A549 (cell line): Measurements from ENCODE around the gene SLC39A13. TPM values are rescaled to one million over a fixed set of nuclear protein-coding genes. Genes with fewer than 3 reads are reported as not detected.

Experiments used
- ATAC-seq, 2 experiments: fragments of 200-7000 bp in 1 of 2; fragments of >200 bp in 1 of 2; cut with Nextera tagmentation in 1 of 2; cut with Tn5 transposase in 1 of 2; 3 replicates each; pipeline versions ENCODE4 v1.8.0 to v1.9.1; 2018 to 2020; ENCODE audit warnings: mild to moderate bottlenecking in 1 of 2, moderate library complexity in 1 of 2
- CTCF ChIA-PET: fragments of 300-600 bp; sonication (Branson Sonifier 250); formaldehyde crosslinking; extraction: SDS; loops from one replicate; lab custom pipeline; 2021; ENCODE audit warnings: antibody characterized with exemption, inconsistent platforms; lab: Yijun Ruan, JAX
- POLR2A ChIA-PET: fragments of 350-600 bp; formaldehyde crosslinking; extraction: SDS; loops from one replicate; lab custom pipeline; 2021; ENCODE audit warnings: antibody characterized with exemption, inconsistent platforms; lab: Yijun Ruan, JAX
- DNase-seq, 2 experiments: peaks; one replicate each; pipeline versions ENCODE4 v3.0.0 to v3.0.0-alpha.2; 2011 to 2016; ENCODE audit warnings: low read depth in 1 of 2, low spot score in 1 of 2
- FAIRE-seq: peaks from 2 replicates; lab custom pipeline; 2011; peaks lifted over from hg19 to GRCh38; lab: Jason Lieb, UNC
- H3K27ac ChIP-seq, 2 experiments: fragments of >200 bp; sonication (Bioruptor Twin); formaldehyde crosslinking; 3 replicates each; pipeline ENCODE4 v1.5.1; 2016 to 2017
- H3K4me1 ChIP-seq: fragments of >200 bp; sonication (Bioruptor Twin); formaldehyde crosslinking; 3 replicates; pipeline ENCODE4 v1.6.1; 2016
- H3K4me2 ChIP-seq: fragments of >200 bp; sonication (Bioruptor Twin); formaldehyde crosslinking; 3 replicates; pipeline ENCODE4 v1.6.1; 2016
- H3K4me3 ChIP-seq: fragments of >200 bp; sonication (Bioruptor Twin); formaldehyde crosslinking; 3 replicates; pipeline ENCODE4 v1.5.1; 2016
- H3K9me3 ChIP-seq: fragments of >200 bp; sonication (Bioruptor Twin); formaldehyde crosslinking; 3 replicates; pipeline ENCODE4 v1.6.1; 2016
- BHLHE40 ChIP-seq: IDR thresholded peaks from 2 replicates; pipeline ENCODE4 v1.6.1; 2012; ENCODE audit warnings: low read depth, low read length, inconsistent platforms
- CBX2 ChIP-seq: fragments of 200-600 bp; sonication (generic); IDR thresholded peaks from 2 replicates; pipeline ENCODE4 v1.6.1; 2016; ENCODE audit warnings: low read depth, mild to moderate bottlenecking, borderline replicate concordance
- CBX8 ChIP-seq: fragments of 200-600 bp; sonication (generic); IDR thresholded peaks from 2 replicates; pipeline ENCODE4 v1.6.1; 2016
- CEBPB ChIP-seq, 2 experiments: fragments of >200 bp in 1 of 2; sonication (Bioruptor Twin) in 1 of 2; formaldehyde crosslinking in 1 of 2; IDR thresholded peaks; 2 replicates each; pipeline ENCODE4 v1.6.1; 2012 to 2016
- CHD4 ChIP-seq: fragments of 200-600 bp; sonication (generic); IDR thresholded peaks from 2 replicates; pipeline ENCODE4 v1.6.1; 2016; ENCODE audit warnings: antibody characterized with exemption, mild to moderate bottlenecking, borderline replicate concordance
- EHMT2 ChIP-seq: fragments of 200-600 bp; sonication (generic); IDR thresholded peaks from 2 replicates; pipeline ENCODE4 v1.6.1; 2016; ENCODE audit warnings: antibody characterized with exemption, low read depth, mild to moderate bottlenecking, moderate library complexity
- FOXS1 ChIP-seq: fragments of 250-450 bp; sonication (Bioruptor Pico); IDR thresholded peaks from 2 replicates; pipeline ENCODE4 v1.5.0; 2020; ENCODE audit warnings: mild to moderate bottlenecking, moderate library complexity
- HDAC2 ChIP-seq: fragments of 200-600 bp; sonication (generic); IDR thresholded peaks from 2 replicates; pipeline ENCODE4 v1.6.1; 2016
- HES2 ChIP-seq: fragments of >200 bp; sonication (Bioruptor Twin); formaldehyde crosslinking; IDR thresholded peaks from 2 replicates; pipeline ENCODE4 v1.6.1; 2016
- HOXA7 ChIP-seq: fragments of 250-450 bp; sonication (Bioruptor Pico); IDR thresholded peaks from 2 replicates; pipeline ENCODE4 v1.5.0; 2020; ENCODE audit warnings: mild to moderate bottlenecking, moderate library complexity
- HOXB5 ChIP-seq: fragments of 250-450 bp; sonication (Bioruptor Pico); IDR thresholded peaks from 2 replicates; pipeline ENCODE4 v1.5.0; 2020; ENCODE audit warnings: mild to moderate bottlenecking, moderate library complexity
- MAFK ChIP-seq: fragments of 450-650 bp; IDR thresholded peaks from 2 replicates; pipeline ENCODE4 v1.6.1; 2014; ENCODE audit not compliant: partially characterized antibody
- MYC ChIP-seq: IDR thresholded peaks from 2 replicates; pipeline ENCODE4 v1.6.1; 2012; ENCODE audit warnings: mild to moderate bottlenecking, inconsistent platforms, low read length, improper control_type of control experiment, borderline replicate concordance
- NFE2L2 ChIP-seq: fragments of 150-350 bp; conservative IDR thresholded peaks from 2 replicates; pipeline ENCODE4 v1.6.1; 2014; ENCODE audit warnings: low read length
- NR3C1 ChIP-seq: fragments of >200 bp; sonication (Bioruptor Twin); formaldehyde crosslinking; IDR thresholded peaks from 3 replicates; pipeline ENCODE4 v1.6.1; 2017
- PBX3 ChIP-seq: IDR thresholded peaks from 2 replicates; pipeline ENCODE4 v1.6.1; 2012
- RAD21 ChIP-seq, 2 experiments: fragments of >200 bp in 1 of 2; sonication (Bioruptor Twin) in 1 of 2; formaldehyde crosslinking in 1 of 2; IDR thresholded peaks in 1 of 2; conservative IDR thresholded peaks in 1 of 2; 2 replicates in 1 of 2; 3 replicates in 1 of 2; pipeline ENCODE4 v1.6.1; 2012 to 2018; ENCODE audit warnings: inconsistent platforms in 1 of 2
- RCOR1 ChIP-seq: fragments of 150-350 bp; IDR thresholded peaks from 2 replicates; pipeline ENCODE4 v1.6.1; 2014; ENCODE audit warnings: antibody characterized with exemption, low read length, low read depth
- SREBF2 ChIP-seq: fragments of 450-650 bp; IDR thresholded peaks from 2 replicates; pipeline ENCODE4 v1.6.1; 2014; ENCODE audit warnings: mild to moderate bottlenecking, moderate library complexity
- TFCP2L1 ChIP-seq: fragments of 250-450 bp; sonication (Bioruptor Pico); IDR thresholded peaks from 2 replicates; pipeline ENCODE4 v1.5.0; 2021; ENCODE audit warnings: mild to moderate bottlenecking
- TP53 ChIP-seq: fragments of 250-450 bp; sonication (Bioruptor Pico); IDR thresholded peaks from 2 replicates; pipeline ENCODE4 v1.5.0; 2021; ENCODE audit warnings: mild to moderate bottlenecking, moderate library complexity
- ZFP36 ChIP-seq: fragments of 450-650 bp; IDR thresholded peaks from 2 replicates; pipeline ENCODE4 v1.6.1; 2014; ENCODE audit warnings: borderline replicate concordance; ENCODE audit not compliant: partially characterized antibody
- ZNF302 ChIP-seq: fragments of 250-450 bp; sonication (Bioruptor Pico); IDR thresholded peaks from 2 replicates; pipeline ENCODE4 v1.9.0; 2021; ENCODE audit warnings: inconsistent platforms, mild to moderate bottlenecking, moderate library complexity
- ZSCAN20 ChIP-seq: fragments of 250-450 bp; sonication (Bioruptor Pico); IDR thresholded peaks from 2 replicates; pipeline ENCODE4 v1.8.0; 2022; ENCODE audit warnings: mild to moderate bottlenecking, moderate library complexity
- WGBS: methylation state at CpG from one replicate; pipeline ENCODE4 v1.1.6; 2017; ENCODE audit errors: missing lambda C conversion rate; 5-methylcytosine and 5-hydroxymethylcytosine counted together
- polyA plus RNA-seq, 4 experiments: library from polyadenylated mRNA; depleted of rRNA in 3 of 4; stranded (reverse); fragments of >200 nt; fragmentation: RNase III in 1 of 4; extraction: RNeasy Plus Mini Kit Qiagen cat#74134 plus additional on column Dnase treatment in 1 of 4; gene quantifications; 2 replicates in 3 of 4; 3 replicates in 1 of 4; pipeline ENCODE4 v1.2.3, GENCODE V29; 2011 to 2017
- TF ChIP-seq, protein P1 (sequence below): fragments of 250-450 bp; sonication (Bioruptor Pico); IDR thresholded peaks from 2 replicates; pipeline ENCODE4 v1.5.0; 2020; ENCODE audit warnings: low read depth, mild to moderate bottlenecking, moderate library complexity
- TF ChIP-seq, protein P2 (sequence below): fragments of 150-350 bp; IDR thresholded peaks from 2 replicates; pipeline ENCODE4 v1.6.1; 2014; ENCODE audit warnings: low read depth, mild to moderate bottlenecking, low read length
- TF ChIP-seq, protein P3 (sequence below): IDR thresholded peaks from 2 replicates; pipeline ENCODE4 v1.6.1; 2012
- TF ChIP-seq, protein P4 (sequence below): IDR thresholded peaks from 2 replicates; pipeline ENCODE4 v1.6.1; 2012; ENCODE audit warnings: low read depth, borderline replicate concordance

Gene SLC39A13
- polyA plus RNA-seq, 2 of the 4 experiments (the other 2 are of a cell fraction): 10.8 to 35.2 TPM

DNA sequence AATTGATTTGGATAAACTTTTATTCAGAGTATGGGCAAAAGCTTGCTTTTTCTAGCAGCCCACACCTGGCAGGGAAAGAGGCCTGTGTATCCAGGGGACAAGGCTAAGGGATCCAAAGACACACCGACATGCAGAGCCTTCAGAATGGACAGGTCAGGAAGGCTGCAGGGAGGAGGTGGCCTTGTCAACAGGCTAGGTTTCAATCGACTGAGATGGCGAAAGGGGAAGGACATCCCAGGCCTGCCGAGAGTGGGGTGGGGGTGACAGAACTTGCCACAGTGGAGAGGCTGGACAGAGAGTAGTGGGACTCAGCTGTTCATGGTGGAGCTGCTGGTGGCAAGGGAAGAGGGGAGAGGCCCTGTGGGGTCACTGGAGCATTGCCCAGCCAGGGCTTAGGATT lies 5.3 kb upstream of the SLC39A13 start:
- H3K4me2 ChIP-seq: no peak overlapping the region
- no peaks in the 10 kb centered on the region for H3K9me3 ChIP-seq
- FAIRE-seq (no peak), DNase-seq (no peak), ATAC-seq (no peak)
- TF ChIP-seq NR3C1 (no peak), PBX3 (no peak), CEBPB (IDR thresholded peaks at IDR 0.05) (no peak), ZSCAN20 (CRISPR knock-in tag) (no peak), EHMT2 (no peak), CHD4 (no peak), CBX2 (no peak), HOXA7 (CRISPR knock-in tag) (no peak), HDAC2 (no peak), RCOR1 (no peak), HES2 (no peak), MAFK (no peak)
- H3K4me3 ChIP-seq: no peak overlapping the region
- no peak overlapping the region for H3K27ac ChIP-seq
- ChIA-PET CTCF (interaction anchor here (0.6 to 2.9 kb wide), 6 partner anchors 9 to 170 kb away, joined by 3 to 14 read pairs (median 4); no protein-coding TSS in a partner anchor), POLR2A (no interaction called here)
- peaks cover 15% of the 10 kb centered on the region for H3K4me1 ChIP-seq
- WGBS: 75% methylated on average over 4 of the region's 4 CpGs

- WGBS: 56% methylated on average over 3 of the region's 3 CpGs
- Histone ChIP-seq H3K9me3 (no peaks in the 10 kb centered on the region), H3K27ac (no peak overlapping the region), H3K4me2 (no peak overlapping the region), H3K4me1 (peaks cover 15% of the 10 kb centered on the region), H3K4me3 (no peak overlapping the region)
- ChIA-PET CTCF (interaction anchor here (0.6 to 2.9 kb wide), 5 partner anchors 9 to 170 kb away, joined by 3 to 14 read pairs (median 3); no protein-coding TSS in a partner anchor), POLR2A (no interaction called here)
- DNase-seq (no peak), FAIRE-seq (no peak), ATAC-seq (no peak)
- TF ChIP-seq MAFK: no peak
- TF ChIP-seq, protein P1, sequence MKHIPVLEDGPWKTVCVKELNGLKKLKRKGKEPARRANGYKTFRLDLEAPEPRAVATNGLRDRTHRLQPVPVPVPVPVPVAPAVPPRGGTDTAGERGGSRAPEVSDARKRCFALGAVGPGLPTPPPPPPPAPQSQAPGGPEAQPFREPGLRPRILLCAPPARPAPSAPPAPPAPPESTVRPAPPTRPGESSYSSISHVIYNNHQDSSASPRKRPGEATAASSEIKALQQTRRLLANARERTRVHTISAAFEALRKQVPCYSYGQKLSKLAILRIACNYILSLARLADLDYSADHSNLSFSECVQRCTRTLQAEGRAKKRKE (CRISPR knock-in tag): no peak
- TF ChIP-seq SREBF2: no peak
- TF ChIP-seq FOXS1 (CRISPR knock-in tag): no peak
- TF ChIP-seq, protein P2, sequence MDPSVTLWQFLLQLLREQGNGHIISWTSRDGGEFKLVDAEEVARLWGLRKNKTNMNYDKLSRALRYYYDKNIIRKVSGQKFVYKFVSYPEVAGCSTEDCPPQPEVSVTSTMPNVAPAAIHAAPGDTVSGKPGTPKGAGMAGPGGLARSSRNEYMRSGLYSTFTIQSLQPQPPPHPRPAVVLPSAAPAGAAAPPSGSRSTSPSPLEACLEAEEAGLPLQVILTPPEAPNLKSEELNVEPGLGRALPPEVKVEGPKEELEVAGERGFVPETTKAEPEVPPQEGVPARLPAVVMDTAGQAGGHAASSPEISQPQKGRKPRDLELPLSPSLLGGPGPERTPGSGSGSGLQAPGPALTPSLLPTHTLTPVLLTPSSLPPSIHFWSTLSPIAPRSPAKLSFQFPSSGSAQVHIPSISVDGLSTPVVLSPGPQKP: no peak
- TF ChIP-seq, protein P3, sequence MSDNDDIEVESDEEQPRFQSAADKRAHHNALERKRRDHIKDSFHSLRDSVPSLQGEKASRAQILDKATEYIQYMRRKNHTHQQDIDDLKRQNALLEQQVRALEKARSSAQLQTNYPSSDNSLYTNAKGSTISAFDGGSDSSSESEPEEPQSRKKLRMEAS: no peak
These were observed 4.8 kb upstream of the SLC39A13 start for GRCh38 chr11:47403571-47403970.

- H3K9me3 ChIP-seq: no peaks in the 10 kb centered on the region
- H3K4me1 ChIP-seq: peaks cover 19% of the 10 kb centered on the region
- H3K27ac ChIP-seq: peak overlapping the region; percentile 89 to 93
- H3K4me3 ChIP-seq: peak overlapping the region; percentile 92
- peak overlapping the region; percentile 93 for H3K4me2 ChIP-seq
- POLR2A ChIA-PET: interaction anchor here (0.6 to 1.0 kb wide), 3 partner anchors 11 to 37 kb away, joined by 3 read pairs; partner anchors contain the start of gene PSMC3
- 82% methylated on average over 12 of the region's 12 CpGs for WGBS
- no peak for FAIRE-seq
- no peak for ATAC-seq
- CTCF ChIA-PET: interaction anchor here (0.7 to 8.0 kb wide), 15 partner anchors 8 to 225 kb away, joined by 3 to 96 read pairs (median 4); partner anchors contain the start of gene PSMC3
- no peak for DNase-seq
- TF ChIP-seq MYC: no peak
- TF ChIP-seq SREBF2: no peak
- no peak for TF ChIP-seq EHMT2
- no peak for TF ChIP-seq NR3C1
- no peak for TF ChIP-seq ZFP36
- no peak for TF ChIP-seq HOXB5 (CRISPR knock-in tag)
- TF ChIP-seq, protein P4, sequence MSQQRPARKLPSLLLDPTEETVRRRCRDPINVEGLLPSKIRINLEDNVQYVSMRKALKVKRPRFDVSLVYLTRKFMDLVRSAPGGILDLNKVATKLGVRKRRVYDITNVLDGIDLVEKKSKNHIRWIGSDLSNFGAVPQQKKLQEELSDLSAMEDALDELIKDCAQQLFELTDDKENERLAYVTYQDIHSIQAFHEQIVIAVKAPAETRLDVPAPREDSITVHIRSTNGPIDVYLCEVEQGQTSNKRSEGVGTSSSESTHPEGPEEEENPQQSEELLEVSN: no peak
- TF ChIP-seq NFE2L2: no peak
- TF ChIP-seq, protein P2: no peak
- TF ChIP-seq TFCP2L1: no peak
- no peak for TF ChIP-seq BHLHE40
- no peak for TF ChIP-seq ZNF302 (CRISPR knock-in tag)
- no peak for TF ChIP-seq CBX8
- TF ChIP-seq RAD21 (conservative IDR thresholded peaks at IDR 0.05 in 1 of 2, IDR thresholded peaks at IDR 0.05 in 1 of 2): no peak
- TF ChIP-seq FOXS1 (CRISPR knock-in tag): no peak
- TF ChIP-seq TP53 (CRISPR knock-in tag): no peak
These were observed 1.3 kb upstream of the SLC39A13 start for GRCh38 chr11:47406896-47407745.
